Activated CD4-positive, alpha-beta T cell treated with anti-CD3 and anti-CD28 coated beads, Interleukin-2, amount 50 U/mL, for 16 hours (primary cell): Measurements from ENCODE around the gene PRDM15.

Experiments
- DNase-seq: peaks from one replicate; pipeline ENCODE4 v3.0.0-alpha.2; 2020

Gene PRDM15

DNA sequence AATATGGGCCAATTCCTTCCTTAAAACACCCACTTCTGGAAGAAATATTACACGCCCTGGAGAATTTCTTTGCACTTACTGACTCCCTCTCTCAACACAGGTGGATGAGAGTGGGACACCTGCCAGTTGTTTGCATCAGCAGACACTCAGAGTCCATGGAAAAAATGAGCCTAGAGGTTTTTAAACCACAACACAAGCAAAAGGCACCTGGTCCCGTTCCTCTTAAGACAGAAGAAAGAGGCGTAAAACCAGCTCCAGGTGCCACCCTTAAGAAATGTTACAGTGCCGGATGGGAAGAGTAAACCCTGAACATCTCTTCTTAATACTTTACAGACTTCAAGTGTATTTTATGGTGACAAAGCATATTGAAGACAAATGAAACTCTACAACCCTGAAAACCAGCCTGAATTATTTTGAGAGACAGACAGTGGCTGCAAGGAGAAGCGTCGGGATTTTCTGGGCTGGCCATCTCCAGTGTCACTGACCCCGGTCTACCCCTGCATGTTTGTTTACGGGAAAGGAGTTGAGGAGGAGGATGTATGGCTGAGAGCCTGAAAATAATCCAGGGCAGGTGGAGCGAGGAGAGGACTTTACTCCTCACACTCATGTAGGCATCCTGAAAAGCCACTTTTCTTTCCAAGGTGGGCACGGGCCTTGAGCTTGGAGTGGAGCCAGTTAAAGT, 104.5 kb downstream of the PRDM15 start:
- no peak for DNase-seq

DNA sequence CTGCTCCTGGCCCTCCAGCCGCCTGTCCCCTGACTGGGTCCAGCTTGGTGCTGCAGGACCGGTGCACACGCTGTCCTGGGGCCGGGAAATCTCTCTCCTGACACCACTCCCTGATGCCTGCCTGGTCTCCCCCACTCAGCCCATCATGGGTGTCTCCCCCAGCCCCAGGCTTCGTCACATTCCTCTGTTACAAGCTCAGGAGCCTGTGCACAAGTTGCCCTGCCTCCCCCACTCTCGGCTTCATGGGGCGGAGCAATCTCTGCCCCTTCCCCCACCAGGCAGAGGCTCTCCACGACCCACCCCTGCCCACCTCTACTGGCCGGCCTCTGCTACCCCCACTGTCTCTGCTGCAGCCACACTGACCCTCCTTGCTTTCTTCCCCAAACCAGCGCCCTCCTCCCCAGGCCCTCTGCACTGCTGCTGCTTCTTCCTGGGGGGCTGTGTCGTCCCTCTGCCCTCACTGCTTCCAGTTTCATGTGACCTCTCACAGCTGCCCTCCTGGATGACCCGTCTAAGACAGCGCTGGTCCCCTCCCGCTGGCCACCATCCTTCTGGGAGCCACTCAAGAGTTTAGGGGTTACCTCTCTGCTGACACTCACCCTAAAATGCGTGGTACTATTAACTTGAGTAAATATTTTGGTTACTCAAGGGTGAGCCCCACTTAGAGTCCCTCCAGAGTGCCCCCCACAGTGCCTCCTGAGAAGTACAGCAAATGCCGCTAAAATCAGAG, 106.6 kb downstream of the PRDM15 start:
- DNase-seq: no peak

DNA sequence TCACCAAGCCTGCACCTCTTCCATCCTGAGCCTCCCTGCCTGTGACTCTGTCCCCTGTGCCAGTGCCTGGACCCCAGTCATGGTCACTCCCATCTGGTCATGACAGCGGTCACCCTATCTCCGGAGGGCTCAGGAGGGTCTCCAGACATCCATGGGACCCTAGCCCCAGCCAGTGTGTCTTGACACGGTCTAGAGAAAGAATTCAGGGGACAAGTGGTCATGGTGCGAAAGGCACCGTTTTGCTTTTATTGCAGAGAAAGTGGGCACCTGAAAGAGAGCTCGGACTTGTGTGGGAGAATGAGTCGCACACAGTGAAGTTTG, 107.6 kb downstream of the PRDM15 start:
- DNase-seq: no peak

DNA sequence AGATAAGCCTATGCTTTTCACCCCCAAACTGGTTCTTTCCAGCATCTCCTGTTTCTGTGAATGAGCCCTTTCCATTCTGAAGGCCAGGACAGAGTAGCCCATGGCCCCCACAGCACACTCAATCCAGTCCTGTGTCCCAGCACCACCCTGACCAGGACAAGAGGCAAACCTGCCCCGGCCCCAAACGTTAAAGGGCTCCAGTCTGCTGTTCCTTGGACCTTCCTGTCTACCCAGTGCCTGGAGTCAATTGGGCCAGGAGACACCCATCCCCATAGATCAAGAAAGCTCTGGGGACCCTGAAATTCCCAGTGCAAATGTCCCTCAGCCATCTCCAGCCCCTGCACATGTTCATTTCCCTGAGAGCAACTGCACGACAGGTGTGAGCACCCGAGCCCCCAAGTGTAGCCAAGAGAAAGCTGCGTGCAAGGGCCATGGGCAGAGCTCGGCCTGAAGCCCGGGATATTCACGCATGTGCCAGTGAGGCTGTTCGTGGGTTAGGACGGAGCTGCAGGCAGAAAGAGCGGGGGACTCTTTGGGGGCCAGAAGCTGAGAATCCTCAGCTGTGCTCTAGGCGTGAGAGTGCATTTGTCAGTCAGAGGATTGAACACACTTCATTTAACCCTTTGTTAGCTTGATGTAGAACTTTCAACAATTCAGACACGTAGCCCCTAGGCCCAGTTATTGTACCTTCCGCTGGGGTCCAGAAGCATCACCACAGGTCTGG, 108.1 kb downstream of the PRDM15 start:
- DNase-seq: no peak

DNA sequence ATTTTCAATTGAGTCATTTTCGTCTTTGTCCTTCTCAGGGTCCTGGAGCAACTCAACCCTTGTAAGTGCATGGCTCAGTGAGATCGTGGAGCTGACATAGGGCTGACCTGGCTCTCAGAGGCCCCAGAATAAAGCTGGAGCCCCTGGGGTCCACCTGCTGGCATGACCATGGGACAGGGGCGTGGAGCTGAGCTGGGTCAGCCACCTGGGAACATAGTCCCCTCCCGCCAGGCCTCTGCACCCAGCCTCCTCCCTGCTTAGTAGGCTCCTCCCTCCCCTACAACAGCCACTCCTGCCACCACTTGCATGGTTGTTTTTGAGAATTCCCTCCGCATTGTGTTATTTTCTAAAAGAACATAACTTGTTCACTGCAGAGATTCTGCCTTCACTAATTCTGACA, 109.2 kb downstream of the PRDM15 start:
- DNase-seq: no peak

GRCh38 chr21:41769521-41769920, 109.6 kb downstream of the PRDM15 start:
- no peak for DNase-seq

DNA sequence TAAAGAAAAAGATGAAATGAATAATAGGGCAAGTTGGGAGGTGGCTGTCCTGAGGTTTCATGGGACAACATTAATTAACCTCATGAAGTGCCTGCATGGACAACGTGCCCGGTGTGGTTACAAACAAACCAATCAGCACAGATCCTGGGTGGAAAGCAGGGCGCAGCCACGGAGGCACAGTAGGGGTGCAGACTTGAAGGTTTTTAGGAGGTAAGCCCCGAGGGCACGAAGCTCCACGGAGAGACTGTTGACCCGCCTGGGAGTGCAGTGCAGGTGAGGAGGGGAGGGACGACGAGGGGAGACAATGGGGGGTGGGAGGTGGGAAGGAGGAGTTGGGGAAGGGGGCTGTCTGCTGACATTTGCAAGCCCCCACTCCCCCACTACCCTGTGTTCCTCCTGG, 110.0 kb downstream of the PRDM15 start:
- DNase-seq: no peak

DNA sequence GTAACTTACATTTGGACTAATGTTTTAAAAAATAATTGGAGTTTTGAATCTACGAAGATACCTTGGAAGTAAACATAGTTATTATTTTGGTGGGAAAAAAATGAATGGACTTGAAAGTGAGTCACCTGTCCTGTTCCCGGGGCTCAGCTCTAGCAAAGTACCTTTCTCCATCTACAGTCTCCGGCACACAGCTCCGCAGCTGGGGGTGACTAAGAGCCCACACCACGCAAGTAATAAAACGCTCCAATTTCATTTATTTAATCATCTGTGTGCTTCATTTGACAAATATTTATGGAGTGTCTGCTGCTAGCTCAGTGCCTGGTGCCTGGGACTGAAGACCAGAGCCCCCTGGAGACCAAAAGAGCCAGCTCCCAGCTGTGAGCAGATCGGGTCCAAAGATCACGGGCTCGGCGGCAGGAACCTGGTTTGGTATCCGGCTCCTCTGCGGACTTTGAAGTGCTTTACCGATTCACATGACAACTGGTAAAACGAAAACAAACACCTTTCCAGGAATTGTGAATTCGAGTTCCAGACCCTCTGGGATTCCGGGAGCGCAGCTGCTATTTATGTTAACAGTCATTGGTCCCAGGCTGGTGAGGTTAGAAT, 110.6 kb downstream of the PRDM15 start:
- no peak for DNase-seq

- no peak for DNase-seq
Observed at GRCh38 chr21:41767606-41768436, 111.3 kb downstream of the PRDM15 start.

DNA sequence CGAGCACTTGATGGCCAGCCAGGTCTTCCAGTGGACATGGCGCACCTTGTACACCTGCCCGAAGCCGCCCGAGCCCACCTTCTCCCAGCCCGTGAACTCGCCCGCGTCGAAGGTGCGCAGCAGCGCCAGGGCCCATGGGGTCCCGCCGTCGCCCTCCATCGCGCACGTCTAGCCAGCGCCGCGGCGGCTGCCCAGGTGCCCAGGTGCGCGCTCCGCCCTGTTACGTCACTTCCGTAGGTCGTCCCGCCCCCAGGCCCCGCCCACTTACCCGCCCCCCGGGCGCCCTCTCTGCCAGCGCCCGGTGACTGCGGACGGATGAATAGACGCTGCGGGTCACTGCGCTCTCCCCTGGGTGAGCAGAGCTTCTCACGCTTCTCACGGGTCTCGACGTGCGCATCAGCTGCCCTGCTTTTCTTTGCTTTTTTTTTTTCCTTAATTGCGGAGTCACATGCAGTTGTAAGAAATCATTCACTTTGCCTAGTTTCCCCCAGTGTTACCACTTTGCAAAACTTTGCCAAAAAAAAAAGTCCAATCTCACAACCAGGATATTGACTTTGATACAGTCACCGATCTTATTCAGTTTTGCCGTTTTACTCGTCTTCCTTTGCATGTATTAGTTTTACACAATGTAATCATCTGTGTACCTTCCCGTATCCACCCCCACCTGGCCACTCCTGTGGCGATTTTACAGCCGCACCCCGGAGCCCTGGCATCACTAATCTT, 112.1 kb downstream of the PRDM15 start, which contains the start of gene RIPK4:
Gene RIPK4, minus strand, starts transcription at position 170 of the 723 bp plus-strand sequence. Its CDS starts 11 bp downstream, at position 159.
- DNase-seq: peak; percentile 56

DNA sequence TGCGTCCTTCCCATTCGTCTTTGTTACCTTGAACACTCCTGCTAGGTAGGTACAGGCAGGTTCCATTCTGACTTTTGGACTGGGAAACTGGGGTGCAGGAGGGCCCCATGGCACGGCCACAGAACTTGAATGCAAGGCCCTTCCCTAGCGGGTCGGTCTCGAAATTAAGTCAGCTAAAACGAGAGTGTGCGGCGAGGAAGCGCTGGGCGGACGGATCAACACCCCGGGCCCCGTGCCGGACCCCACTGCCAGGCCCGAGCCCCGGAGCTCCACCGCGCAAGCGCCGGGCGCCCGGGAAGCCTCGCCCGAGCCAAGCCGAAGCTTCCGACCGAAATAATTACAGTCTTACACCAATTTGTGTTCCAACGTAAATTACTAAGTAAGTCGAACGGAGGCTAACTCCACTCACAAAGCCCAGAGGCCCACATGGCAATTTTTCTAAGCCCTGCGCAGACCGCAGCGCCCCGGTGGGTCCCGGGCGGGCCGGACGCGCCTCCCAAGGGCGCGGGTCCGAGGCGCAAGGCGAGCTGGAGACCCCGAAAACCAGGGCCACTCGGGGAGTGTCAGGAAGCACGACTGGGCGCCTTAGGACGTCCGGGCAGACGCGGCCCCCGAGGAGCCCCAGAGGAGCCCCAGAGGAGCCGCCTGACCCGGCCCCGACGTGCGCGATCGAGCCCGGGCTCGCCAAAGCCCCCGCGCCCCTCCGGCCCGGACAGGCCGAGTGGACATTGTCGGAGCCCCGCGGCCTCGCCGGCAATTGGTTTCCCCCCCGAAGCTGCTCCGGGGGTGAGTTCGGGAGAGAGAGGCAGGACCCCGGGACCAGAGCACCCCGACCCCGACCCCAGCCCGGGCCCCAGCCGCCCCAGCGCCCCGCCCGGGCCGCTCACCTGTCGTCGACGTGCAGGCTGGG, 112.9 kb downstream of the PRDM15 start:
- DNase-seq: no peak

DNA sequence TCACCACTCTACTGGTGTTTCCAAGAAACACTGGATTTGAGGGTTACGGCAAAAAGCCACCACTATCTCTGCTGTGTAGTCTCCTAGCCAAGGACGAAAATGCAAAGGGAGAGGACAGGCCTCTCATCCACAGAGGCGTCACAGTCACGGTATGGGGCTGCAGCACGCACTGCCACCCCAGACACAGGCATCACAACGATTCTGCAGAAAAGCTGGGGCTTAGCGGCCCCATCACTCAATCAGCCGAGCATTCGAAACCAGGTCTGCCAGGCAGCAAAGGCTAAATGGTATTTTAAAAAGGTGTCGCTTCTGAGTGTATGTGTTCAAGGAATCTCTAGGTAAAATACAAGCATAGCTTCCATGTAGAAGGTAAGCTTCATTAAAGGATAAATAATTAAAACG, 113.7 kb downstream of the PRDM15 start:
- no peak for DNase-seq

- DNase-seq: no peak
Observed at GRCh38 chr21:41764558-41765419, 114.4 kb downstream of the PRDM15 start.

DNA sequence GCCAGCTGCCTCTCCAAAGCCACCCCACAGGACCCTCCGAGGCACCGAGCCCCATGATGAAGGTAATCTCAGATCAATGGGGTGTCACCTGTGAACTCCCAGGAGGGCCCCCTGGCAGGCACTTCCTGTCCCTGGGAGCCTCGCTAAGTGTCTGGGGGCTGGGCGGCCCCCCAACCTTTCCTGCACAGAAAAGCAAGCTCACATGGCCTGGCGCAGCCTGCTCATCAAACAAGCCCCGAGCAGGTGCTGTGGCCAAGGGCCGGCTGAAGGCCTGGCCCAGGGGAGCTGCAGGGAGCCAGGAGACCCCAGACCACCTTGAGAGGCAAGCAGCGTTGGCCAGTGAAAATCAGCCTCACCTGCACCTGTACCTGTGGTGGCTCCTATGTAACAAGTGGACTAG, 115.1 kb downstream of the PRDM15 start:
- DNase-seq: no peak

DNA sequence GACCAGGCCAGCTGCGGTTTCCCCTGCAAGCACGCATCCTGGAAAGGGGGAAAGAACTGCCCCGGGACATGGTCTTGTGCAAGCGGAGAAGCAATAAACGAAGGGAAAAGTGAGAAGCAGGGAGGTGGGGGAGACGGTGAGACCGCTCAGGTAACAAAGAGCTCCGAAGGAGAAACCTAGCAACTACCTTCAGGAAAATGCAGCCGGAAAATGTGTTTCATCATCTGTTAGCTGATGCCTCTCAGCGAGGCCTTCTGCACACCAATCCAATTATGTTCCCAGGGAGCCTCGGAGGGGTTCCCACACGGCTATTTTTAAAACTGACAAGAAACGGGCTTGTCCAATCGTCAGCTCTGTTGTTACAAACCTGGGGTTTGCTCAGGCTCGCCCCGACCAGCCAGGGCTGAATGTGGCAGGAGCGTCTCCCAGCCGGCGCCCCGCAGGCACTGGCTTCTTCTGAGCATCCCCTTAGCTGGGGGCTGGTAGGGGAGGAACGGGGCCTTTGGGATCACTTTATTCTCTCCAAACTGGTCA, 115.7 kb downstream of the PRDM15 start:
- no peak for DNase-seq

DNA sequence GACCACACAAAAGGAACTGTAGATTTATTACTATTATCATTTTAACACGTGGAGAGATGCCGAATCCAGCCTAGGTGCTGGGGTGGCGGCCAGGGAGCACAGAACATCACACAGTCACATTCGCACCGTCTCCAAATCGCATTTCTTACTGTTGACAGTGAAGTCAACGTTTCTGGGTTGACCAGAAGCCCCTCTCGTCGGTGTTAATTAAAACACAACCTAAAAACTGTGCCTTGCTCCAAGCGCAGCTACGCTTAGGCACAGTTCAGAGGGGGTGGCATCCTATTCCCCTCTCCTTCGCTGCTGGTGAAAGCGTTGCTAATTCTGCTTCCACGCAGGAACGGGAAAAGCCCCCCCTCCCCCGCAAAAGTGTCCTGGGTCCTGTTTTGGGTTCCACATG, 116.4 kb downstream of the PRDM15 start:
- no peak for DNase-seq

DNA sequence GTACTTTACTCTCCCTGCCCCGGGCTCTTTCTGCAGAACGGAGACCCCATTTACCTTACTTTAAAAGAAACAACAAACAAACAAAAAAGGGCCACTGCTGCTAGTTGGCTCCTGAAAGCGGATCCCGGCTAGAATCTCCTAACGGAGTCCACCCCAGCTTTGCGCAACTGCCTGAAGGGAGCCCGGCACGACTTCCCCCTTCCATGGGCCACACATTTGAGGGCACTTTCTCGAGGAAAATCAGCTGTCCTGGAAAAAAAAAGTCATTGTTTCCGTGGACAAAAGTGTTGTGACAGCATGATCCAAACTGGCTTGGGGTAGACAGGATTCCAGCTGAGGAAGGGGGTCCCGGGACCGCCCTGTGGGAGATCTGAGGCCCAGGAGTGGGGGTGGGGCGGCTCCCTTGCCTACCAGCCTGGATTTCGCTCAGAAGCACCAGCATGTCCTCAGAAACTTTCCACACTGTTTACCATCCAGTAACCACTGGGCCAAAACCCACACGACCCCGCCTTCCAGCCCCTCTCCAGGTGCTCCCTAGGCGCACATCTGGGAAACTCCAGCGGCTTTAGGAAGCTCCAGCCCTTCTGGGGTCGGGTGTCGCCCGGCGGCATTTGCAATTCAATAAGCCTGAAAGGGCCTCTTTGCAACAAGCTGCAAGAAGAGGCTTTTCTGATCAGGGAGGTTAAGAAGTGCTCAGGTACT, 117.1 kb downstream of the PRDM15 start:
- DNase-seq: no peak

DNA sequence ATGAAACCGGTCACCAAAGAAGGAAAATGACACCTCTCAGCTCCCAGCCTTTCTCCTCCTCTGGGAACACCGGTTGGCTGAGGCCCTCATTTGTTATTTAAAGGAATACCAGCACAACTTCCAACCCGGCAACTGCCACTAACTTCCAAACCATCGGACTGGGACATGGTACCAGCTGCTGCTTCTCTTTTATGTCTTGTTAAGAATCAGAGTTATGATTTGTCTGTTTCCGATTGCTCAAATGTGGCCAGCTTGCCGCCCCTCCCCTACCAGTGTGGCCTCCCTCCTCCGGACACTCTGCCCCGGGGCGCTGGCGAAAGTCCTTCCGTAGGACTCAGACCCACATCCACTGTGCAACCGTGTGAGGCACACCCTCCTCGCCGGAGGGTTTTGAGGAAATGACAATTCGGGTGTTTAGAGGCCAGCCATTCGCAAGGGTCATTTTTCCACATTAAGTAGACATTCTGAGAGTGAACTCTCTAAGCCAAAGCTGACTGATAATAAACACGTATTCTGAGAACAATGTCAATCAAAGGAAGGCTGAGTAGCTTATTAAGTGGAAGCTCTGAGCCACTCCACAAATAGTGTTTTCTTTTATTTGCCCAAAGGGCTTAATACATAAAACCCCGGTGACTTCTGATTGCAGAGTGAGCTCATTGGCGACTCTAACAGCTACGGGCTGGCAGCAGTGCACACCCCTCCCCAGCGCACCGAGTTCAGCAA, 117.8 kb downstream of the PRDM15 start:
- DNase-seq: no peak
